ENCODE data around the gene ZFP64.
A peak's percentile ranks its signal among the peaks of the same experiment; 100 is the strongest.
"Not testable (repeated sequence)": the region's sequence is repeated elsewhere in the genome, so short reads cannot be mapped to it uniquely, and the experiment has no call there.

The ZFP64 gene

GRCh38 chr20:52153896-52154295, 37.7 kb downstream of the ZFP64 start:
- DNase-seq: no peak

- DNase-seq: no peak
Observed at GRCh38 chr20:52152921-52153320, 38.7 kb downstream of the ZFP64 start.

- no peak for DNase-seq
Observed at GRCh38 chr20:52152416-52152815, 39.2 kb downstream of the ZFP64 start.

- peak in 1 of 2 experiments; percentile 3 for DNase-seq
Observed at GRCh38 chr20:52150440-52151258, 40.9 kb downstream of the ZFP64 start.

GRCh38 chr20:52145587-52145986, 46.0 kb downstream of the ZFP64 start:
- DNase-seq: no peak

GRCh38 chr20:52143277-52143676, 48.3 kb downstream of the ZFP64 start:
- DNase-seq: no peak

- no peak for DNase-seq
Observed at GRCh38 chr20:52142757-52143156, 48.8 kb downstream of the ZFP64 start.

GRCh38 chr20:52139986-52140385, 51.6 kb downstream of the ZFP64 start:
- no peak for DNase-seq

- no peak for DNase-seq
Observed at GRCh38 chr20:52137850-52138249, 53.7 kb downstream of the ZFP64 start.

- DNase-seq: not testable (repeated sequence)
Observed at GRCh38 chr20:52133714-52134113, 57.9 kb downstream of the ZFP64 start.

GRCh38 chr20:52132337-52132736, 59.2 kb downstream of the ZFP64 start:
- no peak for DNase-seq

GRCh38 chr20:52131048-52131643, 60.4 kb downstream of the ZFP64 start:
- DNase-seq: no peak

- no peak for DNase-seq
Observed at GRCh38 chr20:52130406-52130805, 61.2 kb downstream of the ZFP64 start.

GRCh38 chr20:52129611-52130010, 62.0 kb downstream of the ZFP64 start:
- DNase-seq: no peak

GRCh38 chr20:52127309-52127708, 64.3 kb downstream of the ZFP64 start:
- no peak for DNase-seq

- DNase-seq: no peak
Observed at GRCh38 chr20:52124821-52125220, 66.8 kb downstream of the ZFP64 start.

- DNase-seq: no peak
Observed at GRCh38 chr20:52118696-52119095, 72.9 kb downstream of the ZFP64 start.

- no peak for DNase-seq
Observed at GRCh38 chr20:52118016-52118623, 73.5 kb downstream of the ZFP64 start.

GRCh38 chr20:52110456-52110855, 81.1 kb downstream of the ZFP64 start:
- DNase-seq: no peak

GRCh38 chr20:52105442-52106422, 85.8 kb downstream of the ZFP64 start:
- DNase-seq: no peak

- no peak for DNase-seq
Observed at GRCh38 chr20:52104546-52105441, 86.8 kb downstream of the ZFP64 start.
